Measurements from ENCODE around the gene USP25.

- TF ChIP-seq CTCF (IDR thresholded peaks at IDR 0.05) (no peak), POLR2AphosphoS5 (IDR thresholded peaks at IDR 0.05; ENCODE audit: low read depth, low read length) (no peak)
These were observed 45.5 kb downstream of the USP25 start for GRCh38 chr21:15775291-15775690.

All from Panc1 (cell line).